Tibial nerve (tissue), 4 donors: ENCODE data around the gene SON.

Experiments
- EP300 ChIP-seq, 2 donors: sonication (generic); formaldehyde crosslinking; IDR thresholded peaks; one replicate each; pipeline ENCODE4 v1.6.1; 2017; ENCODE audit warnings: antibody characterized with exemption in 2 of 2, mild to moderate bottlenecking in 1 of 2
- POLR2A ChIP-seq, 2 donors: fragments of 450-650 bp; IDR thresholded peaks; one replicate each; pipeline ENCODE4 v1.6.1; 2017; ENCODE audit warnings: antibody characterized with exemption in 2 of 2, mild to moderate bottlenecking in 2 of 2, moderate library complexity in 2 of 2
- TF ChIP-seq, protein P1 (sequence below), 5 experiments: fragments of 200-600 bp in 3 of 5; fragments of 450-650 bp in 2 of 5; sonication (generic) in 3 of 5; IDR thresholded peaks; one replicate each; pipeline ENCODE4 v1.5.1; 2016 to 2019; ENCODE audit warnings: antibody characterized with exemption in 5 of 5, mild to moderate bottlenecking in 3 of 5, moderate library complexity in 2 of 5

DNA sequence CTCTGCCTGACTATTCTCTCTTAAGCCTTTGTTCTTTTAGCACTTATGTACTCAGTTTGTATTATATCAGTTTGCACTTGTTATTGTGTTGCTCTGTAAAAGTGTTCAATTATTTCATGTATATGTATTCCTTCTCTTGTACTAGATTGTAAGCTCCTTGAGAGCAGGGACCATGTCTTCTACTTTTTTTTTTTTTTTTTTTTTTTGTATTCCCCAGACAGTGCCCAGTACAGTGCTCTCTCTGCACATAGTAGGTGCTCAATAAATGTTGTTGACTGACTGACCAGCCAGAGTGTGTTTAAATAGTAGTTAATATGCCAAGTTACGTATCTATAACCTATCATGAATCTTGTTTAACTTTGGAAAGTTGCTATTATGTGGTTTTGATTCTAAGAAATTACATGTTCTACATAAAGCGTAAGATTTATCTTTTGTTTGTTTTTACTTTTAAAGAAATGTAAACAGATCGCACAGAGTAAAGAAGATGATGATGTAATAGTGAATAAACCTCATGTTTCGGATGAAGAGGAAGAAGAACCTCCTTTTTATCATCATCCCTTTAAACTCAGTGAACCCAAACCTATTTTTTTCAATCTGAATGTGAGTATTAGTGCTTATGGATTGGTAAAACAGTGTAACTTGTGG lies 16.1 kb downstream of the SON start:
- TF ChIP-seq, protein P1, sequence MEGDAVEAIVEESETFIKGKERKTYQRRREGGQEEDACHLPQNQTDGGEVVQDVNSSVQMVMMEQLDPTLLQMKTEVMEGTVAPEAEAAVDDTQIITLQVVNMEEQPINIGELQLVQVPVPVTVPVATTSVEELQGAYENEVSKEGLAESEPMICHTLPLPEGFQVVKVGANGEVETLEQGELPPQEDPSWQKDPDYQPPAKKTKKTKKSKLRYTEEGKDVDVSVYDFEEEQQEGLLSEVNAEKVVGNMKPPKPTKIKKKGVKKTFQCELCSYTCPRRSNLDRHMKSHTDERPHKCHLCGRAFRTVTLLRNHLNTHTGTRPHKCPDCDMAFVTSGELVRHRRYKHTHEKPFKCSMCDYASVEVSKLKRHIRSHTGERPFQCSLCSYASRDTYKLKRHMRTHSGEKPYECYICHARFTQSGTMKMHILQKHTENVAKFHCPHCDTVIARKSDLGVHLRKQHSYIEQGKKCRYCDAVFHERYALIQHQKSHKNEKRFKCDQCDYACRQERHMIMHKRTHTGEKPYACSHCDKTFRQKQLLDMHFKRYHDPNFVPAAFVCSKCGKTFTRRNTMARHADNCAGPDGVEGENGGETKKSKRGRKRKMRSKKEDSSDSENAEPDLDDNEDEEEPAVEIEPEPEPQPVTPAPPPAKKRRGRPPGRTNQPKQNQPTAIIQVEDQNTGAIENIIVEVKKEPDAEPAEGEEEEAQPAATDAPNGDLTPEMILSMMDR (IDR thresholded peaks at IDR 0.05), result no peak
- TF ChIP-seq POLR2A (IDR thresholded peaks at IDR 0.05), result no peak
- TF ChIP-seq EP300 (IDR thresholded peaks at IDR 0.05), result no peak
